ENCODE results near the gene MRPL44. TPM values are rescaled to one million over a fixed set of nuclear protein-coding genes. Genes with fewer than 3 reads are reported as not detected.
"Not testable (repeated sequence)": the region's sequence is repeated elsewhere in the genome, so short reads cannot be mapped to it uniquely, and the experiment has no call there.

MRPL44 gene
- polyA plus RNA-seq, 4 donors, result 23.7 to 37.1 (median 35.6) TPM

DNA sequence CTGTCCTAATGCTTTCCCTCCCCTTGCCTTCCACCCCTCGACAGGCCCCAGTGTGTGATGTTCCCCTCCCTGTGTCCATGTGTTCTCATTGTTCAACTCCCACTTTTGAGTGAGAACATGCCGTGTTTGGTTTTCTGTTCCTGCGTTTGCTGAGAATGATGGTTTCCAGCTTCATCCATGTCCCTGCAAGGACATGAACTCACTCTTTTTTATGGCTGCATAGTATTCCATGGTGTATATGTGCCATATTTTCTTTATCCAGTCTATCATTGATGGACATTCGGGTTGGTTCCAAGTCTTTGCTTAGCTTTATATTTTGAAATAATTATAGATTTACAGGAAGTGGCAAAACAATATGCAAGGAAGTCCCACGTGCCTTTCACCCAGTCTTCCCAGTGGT, 43.4 kb downstream of the MRPL44 start:
- not testable (repeated sequence) for DNase-seq (ENCODE audit: low read depth in 4 of 4, low spot score in 3 of 4)

- DNase-seq (ENCODE audit: low read depth in 4 of 4, low spot score in 3 of 4), result no peak
Observed at GRCh38 chr2:224004105-224004695, 46.9 kb downstream of the MRPL44 start.

DNA sequence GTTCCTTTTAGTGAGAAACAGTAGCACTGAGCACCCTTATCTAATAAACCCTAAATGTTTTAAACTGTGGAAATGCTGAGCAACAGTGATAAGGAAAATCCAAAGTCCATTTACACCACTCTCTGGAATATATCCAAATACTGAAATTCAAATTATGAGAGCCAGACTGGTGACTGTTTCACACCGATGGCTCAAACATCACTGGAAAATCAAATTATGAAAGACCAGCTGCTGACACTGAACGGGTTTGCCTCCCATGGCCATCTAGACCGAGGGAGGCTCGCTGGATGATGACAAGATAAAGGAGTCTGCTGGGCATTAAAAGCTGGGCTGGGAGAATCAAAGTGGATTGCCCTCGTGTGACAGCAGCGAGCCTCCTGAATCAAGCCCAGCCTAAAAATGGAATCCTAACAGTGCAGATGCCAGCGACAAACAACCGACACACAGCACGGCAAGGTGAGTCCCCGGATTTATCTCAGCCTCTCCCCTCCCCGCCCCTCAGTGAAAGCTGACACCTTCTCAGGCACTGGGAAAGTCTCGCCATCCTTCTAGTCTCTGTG, 51.5 kb downstream of the MRPL44 start:
- DNase-seq (ENCODE audit: low read depth in 4 of 4, low spot score in 3 of 4), result no peak

- no peak for DNase-seq (ENCODE audit: low read depth in 4 of 4, low spot score in 3 of 4)
Observed at GRCh38 chr2:224009605-224010315, 52.5 kb downstream of the MRPL44 start.

DNA sequence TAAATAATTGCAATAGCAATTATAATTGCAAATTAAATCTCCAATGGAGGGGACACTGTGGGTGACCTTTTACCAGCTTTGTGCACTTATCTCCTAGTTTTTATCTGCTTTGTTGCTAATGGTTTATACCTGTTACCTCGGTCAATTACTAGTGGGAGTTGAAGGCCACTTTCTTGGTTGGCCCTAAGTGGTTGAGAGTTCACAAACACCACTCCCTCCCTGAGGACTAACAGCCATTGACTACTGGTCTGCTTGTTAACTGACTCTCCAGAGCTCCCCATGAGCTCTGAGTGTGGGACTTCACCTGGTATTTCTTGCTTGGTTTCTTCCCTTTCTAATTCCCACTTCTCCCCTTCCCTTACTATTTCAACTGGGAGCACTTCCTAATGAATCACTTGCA, 54.6 kb downstream of the MRPL44 start:
- no peak for DNase-seq (ENCODE audit: low read depth in 4 of 4, low spot score in 3 of 4)

- DNase-seq (ENCODE audit: low read depth in 4 of 4, low spot score in 3 of 4), result no peak
Observed at GRCh38 chr2:224014336-224014735, 57.1 kb downstream of the MRPL44 start.

DNA sequence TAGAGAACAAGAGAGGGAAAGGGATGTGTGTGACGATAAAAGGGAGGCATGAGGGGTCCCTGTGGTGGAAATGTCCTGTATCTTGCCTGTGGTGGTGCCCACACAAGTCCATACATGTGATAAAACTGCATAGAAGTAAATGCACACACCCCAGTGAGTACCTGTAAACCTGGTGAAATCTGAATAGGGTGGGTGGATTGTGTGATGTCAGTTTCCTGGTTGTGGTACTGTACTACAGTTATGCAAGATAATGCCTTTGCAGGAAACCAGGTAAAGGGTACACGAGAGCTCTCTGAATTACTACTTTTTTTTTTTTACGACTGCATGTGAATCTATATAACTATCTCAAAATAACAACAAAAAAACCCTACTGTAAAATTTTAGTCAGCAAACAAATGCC, 59.7 kb downstream of the MRPL44 start:
- DNase-seq (ENCODE audit: low read depth in 4 of 4, low spot score in 3 of 4), result no peak

Other genes starting within 250 kb of the MRPL44 start
- 10 to 100 TPM in 3 of 4 donors, 1 to 10 TPM in 1; 1.3 to 17.8 (median 15.7) TPM for gene AP1S3, start 119.9 kb upstream of the MRPL44 start, polyA plus RNA-seq (ENCODE audit: insufficient read length in 4 of 4)
- 10 to 100 TPM; 51.7 to 70.8 (median 61.3) TPM for gene WDFY1, start 12.1 kb upstream of the MRPL44 start, polyA plus RNA-seq (ENCODE audit: insufficient read length in 4 of 4)
- 100 to 1,000 TPM in 3 of 4 donors, 10 to 100 TPM in 1; 55.3 to 148 (median 129) TPM for gene SERPINE2, start 81.8 kb downstream of the MRPL44 start, polyA plus RNA-seq (ENCODE audit: insufficient read length in 4 of 4)

All from left renal pelvis (tissue), 4 donors.